ENCODE data around the gene COL1A2.

Gene COL1A2

GRCh38 chr7:94384315-94384714 is 10.4 kb upstream of the COL1A2 start:
- H3K9ac ChIP-seq (ENCODE audit: low read depth, low read length) = no peak overlapping the region
- H3K9me3 ChIP-seq (replicated peaks; ENCODE audit: low read length) = no peaks in the 10 kb centered on the region
- no peak overlapping the region for H3K4me2 ChIP-seq (ENCODE audit: low read length)
- H3K27me3 ChIP-seq (ENCODE audit: control insufficient read depth, insufficient read depth, low read length) = no peaks in the 10 kb centered on the region
- no peak overlapping the region for H3K4me3 ChIP-seq (ENCODE audit: low read length)
- peaks cover 31% of the 10 kb centered on the region for H3K4me1 ChIP-seq (ENCODE audit: control insufficient read depth, insufficient read depth, low read length)
- no peaks in the 10 kb centered on the region for H3K36me3 ChIP-seq (ENCODE audit: insufficient read depth, low read length)

- Histone ChIP-seq H3K9me3 (replicated peaks; ENCODE audit: low read length) (no peaks in the 10 kb centered on the region), H3K4me1 (ENCODE audit: control insufficient read depth, insufficient read depth, low read length) (peaks cover 21% of the 10 kb centered on the region), H3K4me3 (ENCODE audit: low read length) (no peak overlapping the region), H3K36me3 (ENCODE audit: insufficient read depth, low read length) (no peaks in the 10 kb centered on the region), H3K27me3 (ENCODE audit: control insufficient read depth, insufficient read depth, low read length) (no peaks in the 10 kb centered on the region), H3K9ac (ENCODE audit: low read depth, low read length) (no peak overlapping the region), H3K4me2 (ENCODE audit: low read length) (no peak overlapping the region)
These were observed 8.3 kb upstream of the COL1A2 start for GRCh38 chr7:94386416-94386815.

- H3K4me2 ChIP-seq (ENCODE audit: low read length) = no peak overlapping the region
- H3K27me3 ChIP-seq (ENCODE audit: control insufficient read depth, insufficient read depth, low read length) = no peaks in the 10 kb centered on the region
- no peak overlapping the region for H3K9ac ChIP-seq (ENCODE audit: low read depth, low read length)
These were observed 6.2 kb upstream of the COL1A2 start for GRCh38 chr7:94388540-94388939.

GRCh38 chr7:94389381-94389780 is 5.3 kb upstream of the COL1A2 start:
- no peaks in the 10 kb centered on the region for H3K27me3 ChIP-seq (ENCODE audit: control insufficient read depth, insufficient read depth, low read length)
- H3K4me1 ChIP-seq (ENCODE audit: control insufficient read depth, insufficient read depth, low read length) = peaks cover 29% of the 10 kb centered on the region
- H3K36me3 ChIP-seq (ENCODE audit: insufficient read depth, low read length) = no peaks in the 10 kb centered on the region
- no peak overlapping the region for H3K4me3 ChIP-seq (ENCODE audit: low read length)
- no peak overlapping the region for H3K4me2 ChIP-seq (ENCODE audit: low read length)
- H3K9me3 ChIP-seq (replicated peaks; ENCODE audit: low read length) = no peaks in the 10 kb centered on the region
- H3K9ac ChIP-seq (ENCODE audit: low read depth, low read length) = no peak overlapping the region

More at GRCh38 chr7:94388540-94388939, 6.2 kb upstream of the COL1A2 start:
- H3K9me3 ChIP-seq (replicated peaks; ENCODE audit: low read length) = no peaks in the 10 kb centered on the region
- H3K4me1 ChIP-seq (ENCODE audit: control insufficient read depth, insufficient read depth, low read length) = peaks cover 23% of the 10 kb centered on the region
- H3K36me3 ChIP-seq (ENCODE audit: insufficient read depth, low read length) = no peaks in the 10 kb centered on the region
- no peak overlapping the region for H3K4me3 ChIP-seq (ENCODE audit: low read length)

- Histone ChIP-seq H3K4me3 (ENCODE audit: low read length) (peak overlapping the region; percentile 9), H3K4me1 (ENCODE audit: control insufficient read depth, insufficient read depth, low read length) (peaks cover 29% of the 10 kb centered on the region), H3K36me3 (ENCODE audit: insufficient read depth, low read length) (peaks cover 13% of the 10 kb centered on the region), H3K9ac (ENCODE audit: low read depth, low read length) (peak overlapping the region; percentile 80), H3K4me2 (ENCODE audit: low read length) (peak overlapping the region; percentile 69), H3K27me3 (ENCODE audit: control insufficient read depth, insufficient read depth, low read length) (no peaks in the 10 kb centered on the region), H3K9me3 (replicated peaks; ENCODE audit: low read length) (no peaks in the 10 kb centered on the region)
These were observed 2.8 kb upstream of the COL1A2 start for GRCh38 chr7:94391726-94392392.

- H3K9ac ChIP-seq (ENCODE audit: low read depth, low read length) = peak overlapping the region; percentile 80
- no peaks in the 10 kb centered on the region for H3K27me3 ChIP-seq (ENCODE audit: control insufficient read depth, insufficient read depth, low read length)
- H3K9me3 ChIP-seq (replicated peaks; ENCODE audit: low read length) = no peaks in the 10 kb centered on the region
- H3K4me3 ChIP-seq (ENCODE audit: low read length) = peak overlapping the region; percentile 9
- H3K4me2 ChIP-seq (ENCODE audit: low read length) = peak overlapping the region; percentile 69
- peaks cover 17% of the 10 kb centered on the region for H3K36me3 ChIP-seq (ENCODE audit: insufficient read depth, low read length)
- H3K4me1 ChIP-seq (ENCODE audit: control insufficient read depth, insufficient read depth, low read length) = peaks cover 29% of the 10 kb centered on the region
These were observed 2.3 kb upstream of the COL1A2 start for GRCh38 chr7:94392393-94392786.

- Histone ChIP-seq H3K27me3 (ENCODE audit: control insufficient read depth, insufficient read depth, low read length) (no peaks in the 10 kb centered on the region), H3K4me1 (ENCODE audit: control insufficient read depth, insufficient read depth, low read length) (peaks cover 30% of the 10 kb centered on the region), H3K4me3 (ENCODE audit: low read length) (peak overlapping the region; percentile 76), H3K9ac (ENCODE audit: low read depth, low read length) (peak overlapping the region; percentile 80), H3K36me3 (ENCODE audit: insufficient read depth, low read length) (peaks cover 28% of the 10 kb centered on the region), H3K9me3 (replicated peaks; ENCODE audit: low read length) (no peaks in the 10 kb centered on the region), H3K4me2 (ENCODE audit: low read length) (peak overlapping the region; percentile 82)
These were observed 1.2 kb upstream of the COL1A2 start for GRCh38 chr7:94393246-94394108.

GRCh38 chr7:94394109-94394436 is 622 bp upstream of the COL1A2 start:
- H3K36me3 ChIP-seq (ENCODE audit: insufficient read depth, low read length) = peaks cover 34% of the 10 kb centered on the region
- H3K4me3 ChIP-seq (ENCODE audit: low read length) = peak overlapping the region; percentile 76
- H3K9ac ChIP-seq (ENCODE audit: low read depth, low read length) = peak overlapping the region; percentile 98
- H3K4me1 ChIP-seq (ENCODE audit: control insufficient read depth, insufficient read depth, low read length) = peaks cover 36% of the 10 kb centered on the region
- H3K27me3 ChIP-seq (ENCODE audit: control insufficient read depth, insufficient read depth, low read length) = no peaks in the 10 kb centered on the region
- no peaks in the 10 kb centered on the region for H3K9me3 ChIP-seq (replicated peaks; ENCODE audit: low read length)
- peak overlapping the region; percentile 82 for H3K4me2 ChIP-seq (ENCODE audit: low read length)

GRCh38 chr7:94395141-94396036 is 694 bp downstream of the COL1A2 start:
- peaks cover 47% of the 10 kb centered on the region for H3K36me3 ChIP-seq (ENCODE audit: insufficient read depth, low read length)
- H3K4me3 ChIP-seq (ENCODE audit: low read length) = peak overlapping the region; percentile 76
- H3K4me1 ChIP-seq (ENCODE audit: control insufficient read depth, insufficient read depth, low read length) = peaks cover 49% of the 10 kb centered on the region
- no peaks in the 10 kb centered on the region for H3K9me3 ChIP-seq (replicated peaks; ENCODE audit: low read length)
- H3K27me3 ChIP-seq (ENCODE audit: control insufficient read depth, insufficient read depth, low read length) = no peaks in the 10 kb centered on the region
- H3K9ac ChIP-seq (ENCODE audit: low read depth, low read length) = peak overlapping the region; percentile 98
- peak overlapping the region; percentile 82 for H3K4me2 ChIP-seq (ENCODE audit: low read length)

- Histone ChIP-seq H3K27me3 (ENCODE audit: control insufficient read depth, insufficient read depth, low read length) (no peaks in the 10 kb centered on the region), H3K9ac (ENCODE audit: low read depth, low read length) (peak overlapping the region; percentile 98), H3K9me3 (replicated peaks; ENCODE audit: low read length) (no peaks in the 10 kb centered on the region), H3K4me2 (ENCODE audit: low read length) (peak overlapping the region; percentile 82), H3K4me3 (ENCODE audit: low read length) (peak overlapping the region; percentile 76), H3K36me3 (ENCODE audit: insufficient read depth, low read length) (peaks cover 53% of the 10 kb centered on the region), H3K4me1 (ENCODE audit: control insufficient read depth, insufficient read depth, low read length) (peaks cover 56% of the 10 kb centered on the region)
These were observed 1.3 kb downstream of the COL1A2 start for GRCh38 chr7:94396037-94396431.

GRCh38 chr7:94396596-94396995 is 1.9 kb downstream of the COL1A2 start:
- peak overlapping the region; percentile 76 for H3K4me3 ChIP-seq (ENCODE audit: low read length)

More at GRCh38 chr7:94396596-94396995, 1.9 kb downstream of the COL1A2 start:
- Histone ChIP-seq H3K4me2 (ENCODE audit: low read length) (peak overlapping the region; percentile 82), H3K9ac (ENCODE audit: low read depth, low read length) (peak overlapping the region; percentile 98), H3K9me3 (replicated peaks; ENCODE audit: low read length) (no peaks in the 10 kb centered on the region), H3K36me3 (ENCODE audit: insufficient read depth, low read length) (peaks cover 58% of the 10 kb centered on the region), H3K4me1 (ENCODE audit: control insufficient read depth, insufficient read depth, low read length) (peaks cover 54% of the 10 kb centered on the region), H3K27me3 (ENCODE audit: control insufficient read depth, insufficient read depth, low read length) (no peaks in the 10 kb centered on the region)
